Measurements from ENCODE around the gene METTL26.

- TF ChIP-seq PAX5 (IDR thresholded peaks at IDR 0.05; ENCODE audit: insufficient read depth, low read length, severe bottlenecking) (no peak), POLR2A (IDR thresholded peaks at IDR 0.05; ENCODE audit: low read depth, low read length) (no peak), TAF1 (IDR thresholded peaks at IDR 0.05; ENCODE audit: low read depth, low read length) (no peak), POLR2AphosphoS5 (IDR thresholded peaks at IDR 0.05; ENCODE audit: low read depth, low read length) (no peak)
Observed at GRCh38 chr16:616733-617586, 19.1 kb downstream of the METTL26 start.

All from GM12891 (cell line).